H1 (cell line): Measurements from ENCODE around the gene KTN1. TPM values are rescaled to one million over a fixed set of nuclear protein-coding genes. Genes with fewer than 3 reads are reported as not detected.

Experiments
- CTCF ChIA-PET: fragments of 300-600 bp; sonication (Branson Sonifier 250); formaldehyde crosslinking; loops from one replicate; lab custom pipeline; 2021; ENCODE audit not compliant: partially characterized antibody; lab: Charles Lee
- POLR2A ChIA-PET: fragments of 300-600 bp; sonication (Branson Sonifier 250); formaldehyde crosslinking; loops from one replicate; lab custom pipeline; 2021; ENCODE audit warnings: inconsistent platforms; ENCODE audit not compliant: partially characterized antibody; lab: Charles Lee
- DNase-seq, 2 experiments: peaks; one replicate each; pipeline versions ENCODE4 v3.0.0 to v3.0.0-alpha.2; 2010 to 2022; ENCODE audit warnings: low spot score in 2 of 2, low read depth in 1 of 2, mixed read lengths in 1 of 2
- FAIRE-seq: peaks from 2 replicates; lab custom pipeline; 2011; peaks lifted over from hg19 to GRCh38; lab: Jason Lieb, UNC
- H2AFZ ChIP-seq: 2 replicates; pipeline ENCODE4 v1.8.1; 2012; ENCODE audit warnings: low read length, inconsistent platforms
- H2AK5ac ChIP-seq: 2 replicates; pipeline ENCODE4 v1.6.1; 2013; ENCODE audit warnings: low read depth, low read length
- H2BK120ac ChIP-seq: replicated peaks from 2 replicates; pipeline ENCODE3; 2013; ENCODE audit warnings: low read depth, low read length, inconsistent platforms
- H2BK12ac ChIP-seq: 2 replicates; pipeline ENCODE4 v1.6.1; 2013; ENCODE audit warnings: low read depth, low read length
- H2BK15ac ChIP-seq: 2 replicates; pipeline ENCODE4 v1.6.1; 2013; ENCODE audit warnings: low read length
- H2BK20ac ChIP-seq: 2 replicates; pipeline ENCODE4 v1.6.1; 2013; ENCODE audit warnings: low read length
- H2BK5ac ChIP-seq: 2 replicates; pipeline ENCODE4 v1.6.1; 2013; ENCODE audit warnings: low read depth, low read length
- H3K14ac ChIP-seq: 2 replicates; pipeline ENCODE4 v1.6.1; 2013; ENCODE audit warnings: inconsistent platforms; ENCODE audit not compliant: insufficient read length
- H3K18ac ChIP-seq: 2 replicates; pipeline ENCODE4 v1.6.1; 2013; ENCODE audit warnings: low read length; ENCODE audit errors: extremely low read depth
- H3K23ac ChIP-seq: 2 replicates; pipeline ENCODE4 v1.6.1; 2013; ENCODE audit warnings: inconsistent platforms; ENCODE audit not compliant: insufficient read length
- H3K23me2 ChIP-seq: 2 replicates; pipeline ENCODE4 v1.6.1; 2013; ENCODE audit warnings: low read depth, low read length
- H3K27ac ChIP-seq: 2 replicates; pipeline ENCODE4 v1.6.1; 2011; ENCODE audit warnings: low read depth, low read length, inconsistent platforms
- H3K27me3 ChIP-seq, 4 experiments: replicated peaks in 1 of 4; 1 replicate in 1 of 4; 2 replicates in 3 of 4; pipeline versions ENCODE4 v1.6.1 to v1.8.1; 2011 to 2013; ENCODE audit warnings: low read length in 3 of 4, mild to moderate bottlenecking in 3 of 4, inconsistent platforms in 2 of 4, mixed read lengths in 2 of 4, moderate library complexity in 1 of 4; ENCODE audit not compliant: control insufficient read depth in 3 of 4, insufficient read depth in 3 of 4; ENCODE audit errors: extremely low read depth in 1 of 4
- H3K36me3 ChIP-seq, 4 experiments: 2 replicates each; pipeline versions ENCODE4 v1.6.1 to v1.8.1; 2011 to 2013; ENCODE audit warnings: mild to moderate bottlenecking in 4 of 4, low read length in 3 of 4, moderate library complexity in 2 of 4, control low read depth in 1 of 4, inconsistent platforms in 1 of 4; ENCODE audit not compliant: insufficient read depth in 4 of 4, control insufficient read depth in 2 of 4
- H3K4ac ChIP-seq: replicated peaks from 2 replicates; pipeline ENCODE3; 2013; ENCODE audit warnings: low read length, low read depth, mixed read lengths, inconsistent platforms; ENCODE audit not compliant: insufficient read length
- H3K4me1 ChIP-seq, 4 experiments: replicated peaks in 1 of 4; 1 replicate in 1 of 4; 2 replicates in 3 of 4; pipeline versions ENCODE4 v1.6.1 to v1.8.1; 2011 to 2013; ENCODE audit warnings: low read length in 3 of 4, inconsistent platforms in 2 of 4, mixed read lengths in 1 of 4; ENCODE audit not compliant: insufficient read depth in 4 of 4, control insufficient read depth in 3 of 4
- H3K4me2 ChIP-seq, 2 experiments: 2 replicates each; pipeline versions ENCODE4 v1.6.1 to v1.8.1; 2011 to 2013; ENCODE audit warnings: low read depth in 2 of 2, low read length in 2 of 2, control low read depth in 1 of 2, inconsistent platforms in 1 of 2, mild to moderate bottlenecking in 1 of 2; ENCODE audit not compliant: insufficient read depth in 1 of 2
- H3K4me3 ChIP-seq, 4 experiments: fragments of 200-600, 300-600 bp in 1 of 4; sonication (generic), shearing (Covaris generic), sonication (Bioruptor Twin) in 1 of 4; 2 replicates each; pipeline versions ENCODE4 v1.5.1 to v1.8.1; 2011 to 2016; ENCODE audit warnings: low read length in 4 of 4, low read depth in 3 of 4, control low read depth in 2 of 4, inconsistent platforms in 2 of 4, mild to moderate bottlenecking in 2 of 4, mixed read lengths in 1 of 4, moderate library complexity in 1 of 4; ENCODE audit not compliant: insufficient read depth in 2 of 4; ENCODE audit errors: extremely low read depth in 1 of 4
- H3K56ac ChIP-seq: replicated peaks from 2 replicates; pipeline ENCODE3; 2013; ENCODE audit warnings: low read depth, mild to moderate bottlenecking, mixed read lengths, low read length, inconsistent platforms; ENCODE audit not compliant: insufficient read length
- H3K79me1 ChIP-seq: 2 replicates; pipeline ENCODE4 v1.6.1; 2013; ENCODE audit warnings: low read depth, low read length, control low read depth
- H3K79me2 ChIP-seq, 2 experiments: 2 replicates each; pipeline versions ENCODE4 v1.6.1 to v1.8.1; 2012 to 2013; ENCODE audit warnings: low read length in 2 of 2, mild to moderate bottlenecking in 2 of 2, inconsistent platforms in 1 of 2; ENCODE audit not compliant: insufficient read depth in 2 of 2, control insufficient read depth in 1 of 2
- H3K9ac ChIP-seq, 4 experiments: replicated peaks in 1 of 4; 1 replicate in 1 of 4; 2 replicates in 3 of 4; pipeline versions ENCODE4 v1.6.1 to v1.8.1; 2011 to 2013; ENCODE audit warnings: low read depth in 3 of 4, low read length in 3 of 4, control low read depth in 2 of 4, mild to moderate bottlenecking in 2 of 4, moderate library complexity in 2 of 4, inconsistent platforms in 1 of 4; ENCODE audit errors: extremely low read depth in 1 of 4
- H3K9me3 ChIP-seq, 2 experiments: 2 replicates each; pipeline versions ENCODE4 v1.6.1 to v1.8.1; 2012 to 2013; ENCODE audit warnings: mild to moderate bottlenecking in 2 of 2, moderate library complexity in 2 of 2, control low read depth in 1 of 2, inconsistent platforms in 1 of 2, low read depth in 1 of 2, low read length in 1 of 2, mixed read lengths in 1 of 2; ENCODE audit not compliant: insufficient read depth in 2 of 2
- H4K20me1 ChIP-seq, 2 experiments: replicated peaks in 1 of 2; 2 replicates each; pipeline versions ENCODE3 to v1.8.1; 2011 to 2013; ENCODE audit warnings: inconsistent platforms in 2 of 2, low read length in 2 of 2, mild to moderate bottlenecking in 1 of 2; ENCODE audit not compliant: insufficient read depth in 2 of 2, control insufficient read depth in 1 of 2
- H4K5ac ChIP-seq: 2 replicates; pipeline ENCODE4 v1.6.1; 2013; ENCODE audit warnings: low read length, low read depth, mixed read lengths, inconsistent platforms; ENCODE audit not compliant: insufficient read length
- H4K8ac ChIP-seq: 2 replicates; pipeline ENCODE4 v1.8.0; 2013; ENCODE audit warnings: mild to moderate bottlenecking, moderate library complexity, low read length, inconsistent platforms; ENCODE audit not compliant: insufficient read depth; ENCODE audit errors: extremely low read depth
- H4K91ac ChIP-seq: replicated peaks from 2 replicates; pipeline ENCODE3; 2013; ENCODE audit warnings: low read length, mixed read lengths, inconsistent platforms; ENCODE audit not compliant: insufficient read length
- ASH2L ChIP-seq: fragments of 200-600, 300-600 bp; sonication (generic); IDR thresholded peaks from one replicate; pipeline ENCODE4 v1.7.1; 2017; ENCODE audit warnings: low read length
- MAFK ChIP-seq: IDR thresholded peaks from 2 replicates; pipeline ENCODE4 v1.6.1; 2012; ENCODE audit warnings: low read depth, mild to moderate bottlenecking, improper control_type of control experiment, low read length
- MAX ChIP-seq: IDR thresholded peaks from 2 replicates; pipeline ENCODE4 v1.6.1; 2012; ENCODE audit warnings: inconsistent platforms
- RBBP5 ChIP-seq: IDR thresholded peaks from 2 replicates; pipeline ENCODE4 v1.7.1; 2012; ENCODE audit warnings: low read depth, mild to moderate bottlenecking, inconsistent platforms, low read length, moderate library complexity, borderline replicate concordance
- SIN3A ChIP-seq, 2 experiments: IDR thresholded peaks in 1 of 2; conservative IDR thresholded peaks in 1 of 2; 2 replicates each; pipeline ENCODE4 v1.6.1; 2011 to 2012; ENCODE audit warnings: low read length in 2 of 2, improper control_type of control experiment in 1 of 2, low read depth in 1 of 2, mild to moderate bottlenecking in 1 of 2
- TAF7 ChIP-seq: optimal IDR thresholded peaks from 2 replicates; pipeline ENCODE3; 2011; ENCODE audit warnings: low read depth, mild to moderate bottlenecking, inconsistent platforms, low read length, moderate library complexity, borderline replicate concordance
- TBP ChIP-seq: IDR thresholded peaks from 2 replicates; pipeline ENCODE4 v1.6.1; 2011; ENCODE audit warnings: low read depth, low read length, improper control_type of control experiment
- WGBS, 2 experiments: shearing (Covaris generic) in 1 of 2; methylation state at CpG; one replicate each; pipeline versions ENCODE4 v1.1.6 to v1.1.7; 2013 to 2015; ENCODE audit warnings: low lambda C conversion rate in 2 of 2, mixed read lengths in 2 of 2, inconsistent platforms in 1 of 2, low coverage in 1 of 2, missing lambda C conversion rate in 1 of 2; ENCODE audit not compliant: insufficient replicate concordance in 2 of 2, insufficient coverage in 1 of 2, insufficient read length in 1 of 2; ENCODE audit errors: extremely low coverage in 1 of 2, missing lambda C conversion rate in 1 of 2; 5-methylcytosine and 5-hydroxymethylcytosine counted together
- long read RNA-seq, 2 experiments: library from RNA in 1 of 2; library from capped mRNA in 1 of 2; stranded (forward); transcript quantifications; one replicate each; pipeline ENCODE4 v2.0.0, GENCODE V29; 2021; ENCODE audit warnings: inconsistent platforms in 1 of 2
- polyA minus RNA-seq, 3 experiments: library from RNA; depleted of rRNA, polyadenylated mRNA; stranded (reverse); fragments of >200 nt; gene quantifications; 1 replicate in 2 of 3; 2 replicates in 1 of 3; pipeline ENCODE4 v1.2.3, GENCODE V29; 2011
- polyA plus RNA-seq, 7 experiments: library from polyadenylated mRNA; depleted of rRNA in 3 of 7; stranded (reverse) in 5 of 7; unstranded in 2 of 7; fragments of >200 nt in 5 of 7; fragments of 200-250 nt in 2 of 7; gene quantifications; 1 replicate in 5 of 7; 2 replicates in 1 of 7; 4 replicates in 1 of 7; pipeline versions ENCODE4 v1.2.1 to v1.2.3, GENCODE V29; 2011 to 2013; ENCODE audit warnings: missing spikeins in 2 of 7, mixed read lengths in 2 of 7
- total RNA-seq: library from RNA; stranded (reverse); fragmentation: NEBNext Ultra II Directional; extraction: Animal tissue kit (Norgen Biotek cat#: 25700); gene quantifications from 2 replicates; pipeline ENCODE4 v1.2.1, GENCODE V29; 2021

Gene KTN1
- total RNA-seq (144 and 151 TPM in 2 replicates), polyA plus RNA-seq (2011; rRNA removed) (9.6 and 15.4 TPM in 2 replicates), polyA minus RNA-seq (2011; rRNA and poly(A)+ RNA removed) (16.2 and 26.8 TPM in 2 replicates)
- 35.8 TPM for polyA plus RNA-seq (2011; cell fraction: cytosol; rRNA removed)
- 22.7 TPM for polyA plus RNA-seq (2011; cell fraction: nucleus; rRNA removed)
- 46.0 to 92.4 TPM (median 57.9 TPM) in 4 replicates for polyA plus RNA-seq (2012, experiment 1 of 2)
- polyA plus RNA-seq (2012, experiment 2 of 2) = 6.3 TPM
- polyA plus RNA-seq (2013, experiment 1 of 2) = 200 TPM
- 177 TPM for polyA plus RNA-seq (2013, experiment 2 of 2)
- 32.0 TPM for polyA minus RNA-seq (2011; cell fraction: cytosol; rRNA and poly(A)+ RNA removed)
- 131 TPM for polyA minus RNA-seq (2011; cell fraction: nucleus; rRNA and poly(A)+ RNA removed)
- long read RNA-seq, experiment 1, full-length matches to known transcripts = 9 of 74 reads
- long read RNA-seq, experiment 1, partial matches to known transcripts = 51 of 74 reads
- long read RNA-seq, experiment 1, other reads (novel, unspliced or antisense) = 14 of 74 reads
- long read RNA-seq, experiment 2, partial matches to known transcripts = 5 of 6 reads
- long read RNA-seq, experiment 2, other reads (novel, unspliced or antisense) = 1 of 6 reads

- Histone ChIP-seq H2BK20ac (no peak within 1 kb of the TSS), H3K79me2 (peaks cover 17 to 46% of the 10 kb centered on the region in 2 experiments), H4K91ac (peak within 1 kb of the TSS; percentile 36), H3K18ac (peak within 1 kb of the TSS; percentile 51), H3K4ac (no peak within 1 kb of the TSS), H2BK12ac (peak within 1 kb of the TSS; percentile 64; the same call in 1 of the 2 replicates), H3K9me3 (no peaks in the 10 kb centered on the region), H3K4me3 (peak within 1 kb of the TSS; percentile 74 to 93 (median 86)), H3K9ac (peak within 1 kb of the TSS; percentile 81 to 90 (median 86)), H4K8ac (peak within 1 kb of the TSS; percentile 87), H3K27ac (peak within 1 kb of the TSS; percentile 82), H3K27me3 (no peaks in the 10 kb centered on the region), H4K5ac (peak within 1 kb of the TSS; percentile 92), H2AFZ (peak within 1 kb of the TSS; percentile 23; the same call in 1 of the 2 replicates), H4K20me1 (peaks cover 15 to 19% of the 10 kb centered on the region in 2 experiments), H3K14ac (no peak within 1 kb of the TSS), H3K56ac (peak within 1 kb of the TSS; percentile 74), H2BK120ac (no peak within 1 kb of the TSS), H3K36me3 (peaks cover 0 to 3% (median 0%) of the 10 kb centered on the region in 4 experiments; a peak in 2 of 8 replicates), H2BK5ac (0 out of 2 replicates have a peak within 1 kb of the TSS, but pooled peaks have one; percentile 53), H2AK5ac (no peak within 1 kb of the TSS), H3K4me2 (peak within 1 kb of the TSS; percentile 80 to 92), H3K4me1 (peaks cover 2 to 13% (median 4%) of the 10 kb centered on the region in 4 experiments; a peak in 4 of 7 replicates), H2BK15ac (no peak within 1 kb of the TSS), H3K79me1 (peaks cover 5% of the 10 kb centered on the region), H3K23ac (no peak within 1 kb of the TSS), H3K23me2 (peaks cover 6% of the 10 kb centered on the region)
- 1% methylated on average over 50 of the region's 96 CpGs; no CpG with 5 or more reads in 1 of the 2 experiments for WGBS, 2 experiments
- ChIA-PET CTCF (interaction anchor here (1.1 kb wide), 1 partner anchor 48 kb away, joined by 3 read pairs; no protein-coding TSS in a partner anchor), POLR2A (interaction anchor here (1.0 to 1.5 kb wide), 4 partner anchors 8 to 83 kb away, joined by 3 to 4 read pairs (median 3); no protein-coding TSS in a partner anchor)
- DNase-seq (peak in 1 of 2 experiments; percentile 79), FAIRE-seq (no peak)
- TF ChIP-seq MAFK (no peak), ASH2L (peak; percentile 30), MAX (peak; percentile 29; the same call in 1 of the 2 replicates), RBBP5 (0 out of 2 replicates have a peak, but pooled peaks have one; percentile 1), TBP (peak; percentile 61; the same call in 1 of the 2 replicates), TAF7 (peak; percentile 5), SIN3A (conservative IDR thresholded peaks at IDR 0.05 in 1 of 2, IDR thresholded peaks at IDR 0.05 in 1 of 2; ENCODE audit: low read depth in 1 of 2, low read length in 2 of 2) (0 out of 4 replicates have a peak, but pooled peaks of 1 of the 2 experiments have one; percentile 30)
Measured at GRCh38 chr14:55579724-55580469, at the start of gene KTN1. Gene KTN1 (plus strand): TSS chr14:55580207. CDS start chr14:55612049, 31,842 bp downstream.
